HG03064 (cell line): ENCODE results near the gene SIAH3.
"Not testable (repeated sequence)": the region's sequence is repeated elsewhere in the genome, so short reads cannot be mapped to it uniquely, and the experiment has no call there.

Experiments used
- ATAC-seq: cut with Tn5 transposase; IDR thresholded peaks from one replicate; pipeline ENCODE4 v1.9.1; 2021; ENCODE audit warnings: low read depth; ENCODE audit not compliant: unreplicated experiment

SIAH3 gene

DNA sequence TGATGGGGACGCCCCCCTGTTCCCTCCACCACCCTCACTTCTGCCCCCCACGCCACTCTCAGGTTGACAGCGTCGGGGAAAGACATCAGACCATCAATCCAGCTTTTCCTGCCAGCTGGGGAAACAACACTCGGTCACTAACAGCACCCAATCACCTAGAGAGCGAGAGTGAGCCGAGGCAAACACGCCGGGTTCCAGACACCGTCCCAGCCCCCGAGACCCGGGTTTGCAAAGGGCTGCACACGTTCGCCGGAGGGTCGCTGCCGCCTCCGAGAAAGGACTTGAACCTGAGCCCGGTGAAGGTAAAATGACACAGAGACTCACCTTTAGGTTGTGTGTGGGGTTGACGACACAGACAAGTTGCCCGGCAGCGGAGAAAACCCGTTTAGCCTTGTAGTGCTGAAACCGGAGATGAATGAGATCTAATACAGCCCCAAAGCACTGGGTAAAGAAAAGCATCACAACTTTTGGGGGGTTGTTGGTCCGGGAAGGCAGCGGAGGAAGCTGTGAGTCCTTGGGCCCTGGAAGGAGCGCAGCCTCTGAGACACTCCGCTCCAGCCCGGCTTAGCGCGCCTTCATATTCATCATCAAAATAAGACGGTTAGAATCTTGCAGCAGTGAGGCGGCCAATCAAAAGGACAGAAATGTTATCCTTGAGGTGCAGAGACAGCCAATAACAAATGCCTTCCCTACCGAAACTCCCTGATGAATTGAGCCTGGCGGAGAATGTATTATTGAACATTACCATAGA is at the start of gene SIAH3:
TSS of gene SIAH3 (minus strand) at position 583 of the 751 bp plus-strand sequence. CDS start at position 459, 124 bp downstream.
- ATAC-seq, result no peak

- no peak for ATAC-seq
These were observed 47.9 kb upstream of the SIAH3 start for GRCh38 chr13:45899406-45899805.

- ATAC-seq, result no peak
These were observed 46.0 kb upstream of the SIAH3 start for GRCh38 chr13:45897562-45897961.

- ATAC-seq, result no peak
These were observed 44.7 kb upstream of the SIAH3 start for GRCh38 chr13:45896285-45896684.

DNA sequence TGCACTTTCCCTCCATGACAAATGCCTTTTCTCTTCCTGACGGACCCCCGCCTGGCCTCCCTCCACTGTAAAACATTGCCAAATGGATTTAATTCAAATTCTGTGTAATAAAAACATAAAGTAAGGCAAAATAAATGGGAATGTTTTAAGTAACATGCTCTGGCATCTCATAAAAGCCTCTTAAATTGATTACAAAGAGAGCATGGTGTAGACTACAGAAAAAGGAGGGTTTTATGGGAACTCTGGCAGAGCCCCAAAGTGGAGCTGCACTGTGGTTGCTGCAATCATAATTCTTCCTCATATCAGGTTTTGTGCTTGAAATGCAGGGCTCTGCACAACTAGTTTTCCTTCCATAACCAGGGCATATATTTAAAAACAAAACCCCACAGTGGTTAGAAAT is 44.3 kb upstream of the SIAH3 start:
- ATAC-seq, result no peak

GRCh38 chr13:45892513-45892912 is 41.0 kb upstream of the SIAH3 start:
- no peak for ATAC-seq

- ATAC-seq, result no peak
These were observed 38.2 kb upstream of the SIAH3 start for GRCh38 chr13:45889590-45890243.

- ATAC-seq, result no peak
These were observed 34.9 kb upstream of the SIAH3 start for GRCh38 chr13:45886466-45886865.

GRCh38 chr13:45885194-45885593 is 33.6 kb upstream of the SIAH3 start:
- ATAC-seq, result no peak

GRCh38 chr13:45882626-45883025 is 31.1 kb upstream of the SIAH3 start:
- ATAC-seq, result no peak

- no peak for ATAC-seq
These were observed 29.8 kb upstream of the SIAH3 start for GRCh38 chr13:45881353-45881752.

DNA sequence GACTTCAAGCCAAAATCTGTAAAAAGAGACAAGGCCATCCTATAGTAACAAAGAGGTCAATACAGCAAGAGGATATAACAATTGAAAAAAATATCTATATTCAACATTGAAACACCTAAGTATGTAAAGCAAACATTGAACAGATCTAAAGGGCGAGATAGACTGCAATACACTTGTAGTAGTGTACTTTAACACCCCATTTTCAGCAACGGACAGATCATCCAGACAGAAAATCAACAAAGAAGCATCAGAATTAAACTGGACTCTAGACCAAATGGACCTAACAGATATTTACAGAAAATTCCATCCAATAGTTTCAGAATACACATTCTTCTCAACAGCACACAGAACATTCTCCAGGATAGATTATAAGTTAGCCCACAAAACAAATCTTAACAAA is 28.7 kb upstream of the SIAH3 start:
- ATAC-seq, result no peak

DNA sequence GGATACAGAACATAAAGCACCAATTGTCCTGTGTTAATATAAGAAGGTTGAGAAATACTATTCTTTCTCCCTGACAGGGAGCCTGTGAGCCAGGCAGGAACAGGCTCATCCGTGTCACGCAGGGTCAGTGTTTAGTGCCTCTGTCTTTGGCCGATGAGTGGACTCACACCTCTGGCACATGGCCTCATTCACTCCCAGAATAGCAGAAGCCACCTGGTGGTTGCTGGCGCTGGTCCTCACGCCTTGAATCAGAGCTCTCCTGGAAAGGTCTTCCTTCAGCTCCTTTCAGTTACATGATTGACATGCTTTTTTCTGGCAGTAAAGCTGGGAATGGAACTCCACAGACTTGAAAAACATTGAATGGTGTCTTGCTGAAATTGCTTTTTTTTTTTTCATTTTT is 28.1 kb upstream of the SIAH3 start:
- ATAC-seq, result no peak

- ATAC-seq, result no peak
These were observed 27.4 kb upstream of the SIAH3 start for GRCh38 chr13:45878966-45879365.

DNA sequence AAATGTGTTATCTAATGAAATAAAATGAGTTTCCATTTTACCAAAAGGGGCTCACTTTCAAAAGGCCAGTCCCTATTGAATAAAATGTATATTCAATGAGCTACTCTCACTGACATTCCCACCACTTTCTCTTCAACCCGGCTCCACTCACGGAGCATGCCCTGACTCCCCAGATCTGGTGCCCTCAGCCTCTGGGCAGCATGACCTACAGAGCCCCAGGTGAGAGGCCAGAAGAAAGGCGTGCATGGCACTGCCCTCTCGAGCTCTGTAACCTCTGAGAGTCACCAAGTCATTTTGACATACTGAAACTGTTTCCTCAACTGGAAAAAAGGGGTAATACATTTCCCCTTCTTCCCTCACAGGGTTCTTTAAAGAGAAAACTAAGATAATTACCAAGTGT is 25.2 kb upstream of the SIAH3 start:
- ATAC-seq, result no peak

GRCh38 chr13:45875951-45876350 is 24.4 kb upstream of the SIAH3 start:
- no peak for ATAC-seq

DNA sequence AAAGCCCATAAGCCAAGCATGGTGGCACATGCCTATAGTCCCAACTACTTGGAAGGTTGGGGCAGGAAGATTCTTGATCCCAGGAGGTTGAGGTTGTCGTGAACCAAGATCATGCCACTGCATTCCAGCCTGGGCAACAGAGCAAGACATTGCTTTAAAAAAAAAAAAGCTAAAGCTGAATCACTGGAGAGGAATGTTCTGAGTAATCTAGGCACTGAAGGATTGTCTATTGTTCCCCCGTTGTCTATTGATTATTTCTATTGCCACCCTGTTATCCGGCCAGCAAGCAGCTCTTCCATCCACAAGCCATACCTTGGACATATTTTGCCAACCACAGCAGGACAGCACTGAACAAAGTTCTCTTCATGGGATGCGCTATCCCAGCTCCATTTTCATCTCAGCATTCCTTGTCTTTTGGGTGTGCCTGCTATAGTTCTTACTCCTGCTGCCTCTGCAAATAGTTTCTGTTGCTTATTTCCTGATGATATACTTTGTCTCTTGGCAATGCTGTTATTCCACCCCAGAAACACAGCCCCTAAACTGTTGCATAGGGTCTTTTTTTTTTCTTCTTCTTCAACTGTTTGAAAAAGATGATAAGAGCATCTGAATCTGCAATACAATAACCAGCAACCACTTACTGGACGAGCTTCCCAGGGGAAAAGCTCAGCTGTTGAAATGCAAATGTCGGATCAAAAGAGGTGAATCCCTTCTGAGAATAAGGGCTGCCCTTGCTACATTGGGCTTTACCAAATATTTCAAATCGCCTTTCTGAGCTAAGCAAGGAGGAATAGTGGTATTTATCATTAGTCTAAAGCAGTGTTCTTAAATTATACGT is 22.2 kb upstream of the SIAH3 start:
- no peak for ATAC-seq

DNA sequence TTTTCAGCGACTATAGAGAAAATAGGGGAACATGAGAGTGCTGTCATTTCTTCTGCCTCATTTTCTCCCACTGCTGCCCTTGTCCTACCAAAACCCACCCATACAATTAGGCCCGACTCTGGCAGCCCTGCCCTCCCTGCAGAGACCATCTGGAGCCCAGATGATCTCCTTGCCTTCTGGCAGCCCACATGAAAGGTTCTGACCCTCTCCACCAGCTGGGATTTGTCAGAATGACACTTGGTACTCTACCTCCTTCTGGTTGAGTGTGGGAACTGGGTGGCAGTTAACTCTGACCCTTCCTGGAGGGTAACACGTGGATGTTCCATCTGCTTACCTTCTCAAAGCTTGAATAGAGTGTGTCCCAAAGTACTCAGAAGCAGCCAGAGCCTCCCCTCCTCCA is 21.0 kb upstream of the SIAH3 start:
- ATAC-seq, result no peak

DNA sequence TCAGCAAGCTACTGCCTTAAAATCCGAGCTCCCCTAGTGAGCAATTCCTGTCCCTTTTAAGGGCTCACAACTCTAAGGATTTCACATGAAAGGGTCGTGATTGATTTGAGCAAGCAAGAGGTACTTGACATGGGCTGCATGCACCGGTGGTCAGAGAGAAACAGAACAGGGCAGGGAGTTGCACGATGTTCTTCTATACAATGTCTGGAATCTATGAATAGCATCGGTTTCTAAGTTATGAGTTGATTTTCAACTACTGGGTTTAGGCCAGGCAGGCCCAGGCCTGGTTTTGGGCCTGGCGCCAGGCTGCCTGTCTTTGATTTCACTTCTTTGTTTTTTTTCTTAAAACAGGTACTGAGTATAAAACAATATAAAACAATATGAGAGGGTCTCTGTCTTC is 19.6 kb upstream of the SIAH3 start:
- not testable (repeated sequence) for ATAC-seq

GRCh38 chr13:45870232-45870631 is 18.7 kb upstream of the SIAH3 start:
- ATAC-seq, result no peak

DNA sequence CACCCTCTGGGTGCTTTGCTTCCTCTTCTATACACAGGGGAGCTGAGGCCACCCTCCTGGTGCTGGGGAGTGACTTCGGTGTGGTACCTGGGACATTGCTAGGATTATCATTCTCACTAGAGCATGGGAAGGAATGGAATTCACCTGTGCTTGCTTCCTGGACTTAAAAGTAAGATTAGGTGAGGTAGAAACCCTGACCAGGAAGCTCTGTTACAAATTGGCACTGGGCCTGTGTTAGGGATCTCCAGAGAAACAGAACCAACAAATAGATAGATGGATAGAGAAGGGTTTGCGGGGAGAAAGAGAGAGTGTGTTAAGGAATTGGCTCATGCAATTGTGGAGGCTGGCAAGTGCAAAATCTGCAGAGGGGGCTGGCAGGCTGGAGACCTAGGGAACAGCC is 13.9 kb upstream of the SIAH3 start:
- ATAC-seq, result no peak
